Mesothelial cell of epicardium (in vitro differentiated cells): ENCODE results near the gene CNST. TPM values are rescaled to one million over a fixed set of nuclear protein-coding genes. Genes with fewer than 3 reads are reported as not detected.
"Not testable (repeated sequence)": the region's sequence is repeated elsewhere in the genome, so short reads cannot be mapped to it uniquely, and the experiment has no call there.

Experiments
- DNase-seq, 2 experiments: peaks; one replicate each; pipeline ENCODE4 v3.0.0; 2021; ENCODE audit warnings: low spot score in 2 of 2; ENCODE audit not compliant: unreplicated experiment in 2 of 2
- H3K27ac Mint-ChIP-seq: 2 replicates; pipeline ENCODE4 v1.8.0; 2021; ENCODE audit warnings: mixed read lengths
- H3K27me3 Mint-ChIP-seq: 2 replicates; pipeline ENCODE4 v1.8.0; 2021; ENCODE audit warnings: low read depth, mixed read lengths
- H3K36me3 Mint-ChIP-seq: 2 replicates; pipeline ENCODE4 v1.8.0; 2021; ENCODE audit warnings: mixed read lengths
- H3K4me1 Mint-ChIP-seq: 2 replicates; pipeline ENCODE4 v1.8.0; 2021; ENCODE audit warnings: mixed read lengths
- H3K4me3 Mint-ChIP-seq: 2 replicates; pipeline ENCODE4 v1.8.0; 2021; ENCODE audit warnings: mild to moderate bottlenecking, moderate library complexity, mixed read lengths
- H3K9me3 Mint-ChIP-seq: 2 replicates; pipeline ENCODE4 v1.8.0; 2021; ENCODE audit warnings: mixed read lengths
- total RNA-seq: library from RNA; stranded (reverse); gene quantifications from 3 replicates; pipeline ENCODE4 v1.2.1, GENCODE V29; 2021
- TF ChIP-seq, protein P1 (sequence below): fragments of 200-600 bp; sonication (generic); IDR thresholded peaks from one replicate; pipeline ENCODE4 v1.5.0; 2021; ENCODE audit warnings: antibody characterized with exemption; ENCODE audit not compliant: unreplicated experiment

CNST gene
- total RNA-seq, 1 donor from 2014 or later = 21.0 TPM

- peak overlapping the region; percentile 97 for H3K27ac Mint-ChIP-seq
- no peaks in the 10 kb centered on the region for H3K27me3 Mint-ChIP-seq
- TF ChIP-seq, protein P1, sequence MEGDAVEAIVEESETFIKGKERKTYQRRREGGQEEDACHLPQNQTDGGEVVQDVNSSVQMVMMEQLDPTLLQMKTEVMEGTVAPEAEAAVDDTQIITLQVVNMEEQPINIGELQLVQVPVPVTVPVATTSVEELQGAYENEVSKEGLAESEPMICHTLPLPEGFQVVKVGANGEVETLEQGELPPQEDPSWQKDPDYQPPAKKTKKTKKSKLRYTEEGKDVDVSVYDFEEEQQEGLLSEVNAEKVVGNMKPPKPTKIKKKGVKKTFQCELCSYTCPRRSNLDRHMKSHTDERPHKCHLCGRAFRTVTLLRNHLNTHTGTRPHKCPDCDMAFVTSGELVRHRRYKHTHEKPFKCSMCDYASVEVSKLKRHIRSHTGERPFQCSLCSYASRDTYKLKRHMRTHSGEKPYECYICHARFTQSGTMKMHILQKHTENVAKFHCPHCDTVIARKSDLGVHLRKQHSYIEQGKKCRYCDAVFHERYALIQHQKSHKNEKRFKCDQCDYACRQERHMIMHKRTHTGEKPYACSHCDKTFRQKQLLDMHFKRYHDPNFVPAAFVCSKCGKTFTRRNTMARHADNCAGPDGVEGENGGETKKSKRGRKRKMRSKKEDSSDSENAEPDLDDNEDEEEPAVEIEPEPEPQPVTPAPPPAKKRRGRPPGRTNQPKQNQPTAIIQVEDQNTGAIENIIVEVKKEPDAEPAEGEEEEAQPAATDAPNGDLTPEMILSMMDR = no peak
- peaks cover 7% of the 10 kb centered on the region for H3K9me3 Mint-ChIP-seq
- no peaks in the 10 kb centered on the region for H3K36me3 Mint-ChIP-seq
- DNase-seq = no peak
- no peak overlapping the region for H3K4me3 Mint-ChIP-seq
- H3K4me1 Mint-ChIP-seq = peaks cover 11% of the 10 kb centered on the region
Measured at GRCh38 chr1:246705368-246705767, 139.1 kb downstream of the CNST start.

DNA sequence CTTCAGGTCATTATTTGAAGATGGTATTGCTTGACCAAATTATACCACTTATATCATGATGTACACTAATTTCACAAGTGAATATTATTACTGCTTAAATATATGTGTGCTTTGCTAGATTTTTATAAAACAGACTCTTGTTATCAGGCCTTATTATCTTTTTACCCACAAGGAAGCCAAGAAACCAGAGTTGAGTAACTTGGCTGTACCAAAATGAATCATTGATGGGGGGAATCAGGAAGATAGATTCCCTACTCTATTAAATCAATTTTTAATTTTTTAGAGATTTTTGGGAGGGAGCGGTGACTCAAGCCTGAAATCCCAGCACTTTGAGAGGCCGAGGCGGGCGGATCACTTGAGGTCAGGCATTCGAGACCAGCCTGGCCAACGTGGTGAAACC lies 141.9 kb downstream of the CNST start:
- TF ChIP-seq, protein P1 = no peak
- DNase-seq = no peak
- H3K36me3 Mint-ChIP-seq = no peaks in the 10 kb centered on the region
- H3K4me1 Mint-ChIP-seq = peaks cover 11% of the 10 kb centered on the region
- H3K4me3 Mint-ChIP-seq = no peak overlapping the region
- no peak overlapping the region for H3K27ac Mint-ChIP-seq
- peaks cover 20% of the 10 kb centered on the region for H3K9me3 Mint-ChIP-seq
- H3K27me3 Mint-ChIP-seq = peaks cover 4% of the 10 kb centered on the region

- Mint-ChIP-seq H3K27ac (no peak overlapping the region), H3K4me1 (peaks cover 11% of the 10 kb centered on the region), H3K36me3 (no peaks in the 10 kb centered on the region), H3K27me3 (peaks cover 4% of the 10 kb centered on the region), H3K4me3 (no peak overlapping the region), H3K9me3 (peaks cover 20% of the 10 kb centered on the region)
- TF ChIP-seq, protein P1 = no peak
- DNase-seq = no peak
Measured at GRCh38 chr1:246709196-246709595, 142.9 kb downstream of the CNST start.

DNA sequence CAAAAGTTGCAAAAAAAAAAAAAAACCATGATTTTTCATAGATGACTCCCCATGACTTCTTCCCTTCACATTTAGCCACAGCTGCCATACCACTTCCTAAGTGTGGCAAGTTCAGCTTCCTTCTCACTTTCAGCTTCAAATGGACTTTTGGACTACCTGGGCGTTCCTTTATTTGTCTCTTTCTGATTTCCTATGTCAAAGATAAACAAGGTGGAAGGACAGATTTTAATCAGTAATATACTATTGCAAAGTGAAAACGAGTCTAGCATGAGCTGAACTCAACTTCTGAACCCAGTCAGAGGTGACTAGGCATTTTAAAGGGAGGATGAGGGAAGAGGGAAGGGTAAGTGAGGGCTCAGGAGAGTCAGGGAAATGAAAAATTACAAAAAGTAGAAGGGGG lies 143.6 kb downstream of the CNST start:
- Mint-ChIP-seq H3K9me3 (peaks cover 20% of the 10 kb centered on the region), H3K4me3 (no peak overlapping the region), H3K4me1 (peaks cover 8% of the 10 kb centered on the region), H3K36me3 (no peaks in the 10 kb centered on the region), H3K27me3 (peaks cover 4% of the 10 kb centered on the region), H3K27ac (no peak overlapping the region)
- no peak for DNase-seq
- TF ChIP-seq, protein P1 = no peak

GRCh38 chr1:246711548-246712003 lies 145.3 kb downstream of the CNST start:
- H3K27me3 Mint-ChIP-seq = peaks cover 15% of the 10 kb centered on the region
- no peak overlapping the region for H3K27ac Mint-ChIP-seq

GRCh38 chr1:246712428-246712827 lies 146.2 kb downstream of the CNST start:
- not testable (repeated sequence) for H3K4me3 Mint-ChIP-seq, H3K27ac Mint-ChIP-seq, H3K4me1 Mint-ChIP-seq, DNase-seq, H3K36me3 Mint-ChIP-seq
- H3K27me3 Mint-ChIP-seq = peaks cover 18% of the 10 kb centered on the region
- peaks cover 27% of the 10 kb centered on the region for H3K9me3 Mint-ChIP-seq

More at GRCh38 chr1:246711548-246712003, 145.3 kb downstream of the CNST start:
- TF ChIP-seq, protein P1 = no peak
- peaks cover 27% of the 10 kb centered on the region for H3K9me3 Mint-ChIP-seq
- DNase-seq = no peak
- no peaks in the 10 kb centered on the region for H3K36me3 Mint-ChIP-seq
- H3K4me3 Mint-ChIP-seq = no peak overlapping the region
- H3K4me1 Mint-ChIP-seq = no peaks in the 10 kb centered on the region

Other genes with a start within 250 kb of the CNST start
- 33.1 to 37.3 TPM (median 34.9 TPM) in 3 replicates for gene SMYD3, start 59.2 kb upstream of the CNST start, total RNA-seq
- gene TFB2M, start 195 bp upstream of the CNST start, total RNA-seq = 12.1 to 12.7 TPM (median 12.7 TPM) in 3 replicates
- gene SCCPDH, start 158.0 kb downstream of the CNST start, total RNA-seq = 34.3 to 35.3 TPM (median 35.1 TPM) in 3 replicates